NCI-H1417 (cell line): ENCODE measurements around the gene MUC12.
"Not testable (repeated sequence)": the region's sequence is repeated elsewhere in the genome, so short reads cannot be mapped to it uniquely, and the experiment has no call there.

Experiments
- DNase-seq, 3 experiments: peaks; one replicate each; lab custom pipeline; 2025; lab: John Stamatoyannopoulos, UW

The MUC12 gene, protein sequence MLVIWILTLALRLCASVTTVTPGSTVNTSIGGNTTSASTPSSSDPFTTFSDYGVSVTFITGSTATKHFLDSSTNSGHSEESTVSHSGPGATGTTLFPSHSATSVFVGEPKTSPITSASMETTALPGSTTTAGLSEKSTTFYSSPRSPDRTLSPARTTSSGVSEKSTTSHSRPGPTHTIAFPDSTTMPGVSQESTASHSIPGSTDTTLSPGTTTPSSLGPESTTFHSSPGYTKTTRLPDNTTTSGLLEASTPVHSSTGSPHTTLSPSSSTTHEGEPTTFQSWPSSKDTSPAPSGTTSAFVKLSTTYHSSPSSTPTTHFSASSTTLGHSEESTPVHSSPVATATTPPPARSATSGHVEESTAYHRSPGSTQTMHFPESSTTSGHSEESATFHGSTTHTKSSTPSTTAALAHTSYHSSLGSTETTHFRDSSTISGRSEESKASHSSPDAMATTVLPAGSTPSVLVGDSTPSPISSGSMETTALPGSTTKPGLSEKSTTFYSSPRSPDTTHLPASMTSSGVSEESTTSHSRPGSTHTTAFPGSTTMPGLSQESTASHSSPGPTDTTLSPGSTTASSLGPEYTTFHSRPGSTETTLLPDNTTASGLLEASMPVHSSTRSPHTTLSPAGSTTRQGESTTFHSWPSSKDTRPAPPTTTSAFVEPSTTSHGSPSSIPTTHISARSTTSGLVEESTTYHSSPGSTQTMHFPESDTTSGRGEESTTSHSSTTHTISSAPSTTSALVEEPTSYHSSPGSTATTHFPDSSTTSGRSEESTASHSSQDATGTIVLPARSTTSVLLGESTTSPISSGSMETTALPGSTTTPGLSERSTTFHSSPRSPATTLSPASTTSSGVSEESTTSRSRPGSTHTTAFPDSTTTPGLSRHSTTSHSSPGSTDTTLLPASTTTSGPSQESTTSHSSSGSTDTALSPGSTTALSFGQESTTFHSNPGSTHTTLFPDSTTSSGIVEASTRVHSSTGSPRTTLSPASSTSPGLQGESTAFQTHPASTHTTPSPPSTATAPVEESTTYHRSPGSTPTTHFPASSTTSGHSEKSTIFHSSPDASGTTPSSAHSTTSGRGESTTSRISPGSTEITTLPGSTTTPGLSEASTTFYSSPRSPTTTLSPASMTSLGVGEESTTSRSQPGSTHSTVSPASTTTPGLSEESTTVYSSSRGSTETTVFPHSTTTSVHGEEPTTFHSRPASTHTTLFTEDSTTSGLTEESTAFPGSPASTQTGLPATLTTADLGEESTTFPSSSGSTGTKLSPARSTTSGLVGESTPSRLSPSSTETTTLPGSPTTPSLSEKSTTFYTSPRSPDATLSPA (N-terminal part only)

DNA sequence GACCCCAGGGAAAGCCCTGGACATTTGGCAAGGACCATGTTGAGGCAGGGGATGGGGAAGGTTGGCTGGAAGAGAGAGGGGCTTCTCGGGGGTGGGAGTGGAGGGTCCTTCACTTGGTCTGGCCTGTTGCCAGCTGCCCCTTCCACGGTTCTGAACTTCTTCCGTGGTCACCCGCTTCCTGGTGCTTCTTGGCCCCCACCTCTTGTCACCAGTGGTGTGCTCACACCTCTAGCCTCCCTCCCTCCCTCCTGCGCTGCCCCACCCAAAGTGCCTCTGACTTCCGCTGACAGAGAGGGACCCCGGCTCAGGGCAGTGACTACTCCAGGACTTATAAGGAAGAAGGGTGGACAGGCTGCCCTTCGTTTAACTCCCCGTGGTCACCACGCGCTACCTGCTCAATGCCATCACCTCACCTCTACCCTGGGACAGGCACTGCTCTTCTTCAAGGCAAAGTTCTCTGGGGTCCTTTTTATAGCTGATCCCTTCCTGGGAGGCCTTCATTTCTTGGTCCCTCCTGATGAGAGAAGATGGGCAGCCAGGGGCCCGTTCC is at the start of gene MUC12:
MUC12 (plus strand) TSS at position 500 of the 550 bp plus-strand sequence. CDS start 58 bp downstream, outside the sequence.
- no peak for DNase-seq

DNA sequence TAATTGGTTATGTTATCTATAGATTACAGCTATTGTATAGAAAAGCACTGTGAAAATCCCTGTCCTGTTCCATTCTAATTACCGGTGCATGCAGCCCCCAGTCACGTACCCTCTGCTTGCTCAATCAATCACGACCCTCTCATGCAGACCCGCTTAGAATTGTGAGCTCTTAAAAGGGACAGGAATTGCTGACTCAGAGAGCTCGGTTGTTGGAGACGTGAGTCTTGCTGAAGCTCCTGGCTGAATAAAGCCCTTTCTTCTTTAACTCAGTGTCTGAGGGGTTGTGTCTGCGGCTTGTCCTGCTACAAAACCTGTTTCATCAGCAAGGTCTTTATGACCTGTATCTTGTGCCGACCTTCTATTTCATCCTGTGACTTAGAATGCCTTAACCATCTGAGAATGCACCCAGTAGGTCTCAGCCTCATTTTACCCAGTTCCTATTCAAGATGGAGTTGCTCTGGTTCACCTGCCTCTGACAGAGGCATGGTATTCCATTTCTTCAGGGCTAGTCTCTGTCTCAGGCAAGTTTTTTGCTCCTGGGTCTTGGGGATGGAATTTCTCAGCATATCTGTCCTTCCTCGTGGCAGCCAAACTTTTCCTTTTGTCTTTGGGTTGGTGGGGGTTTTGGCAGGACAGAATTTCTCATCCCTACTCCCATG is 49.5 kb upstream of the MUC12 start:
- DNase-seq: not testable (repeated sequence)

- DNase-seq: no peak
Measured at GRCh38 chr7:100921039-100921438, 48.3 kb upstream of the MUC12 start.

- DNase-seq: not testable (repeated sequence)
Measured at GRCh38 chr7:100923616-100924015, 45.7 kb upstream of the MUC12 start.

DNA sequence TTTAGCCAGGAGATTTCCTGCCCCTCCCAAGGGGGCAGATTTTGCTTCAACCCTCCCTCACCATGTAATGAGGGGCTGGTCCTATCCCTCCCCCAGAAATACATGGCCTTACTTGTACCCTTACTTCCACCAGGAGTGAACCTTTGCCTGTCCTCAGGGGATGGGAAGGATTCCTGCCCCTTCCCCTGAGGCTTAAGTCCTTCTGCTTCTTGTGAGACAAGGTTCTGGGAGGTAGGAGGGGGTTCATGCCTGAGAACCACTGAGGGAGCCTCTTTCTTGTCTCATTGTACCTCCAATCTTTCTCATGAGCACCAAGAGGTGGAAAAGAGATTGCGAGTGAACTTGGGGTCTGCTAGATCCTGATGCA is 39.6 kb upstream of the MUC12 start:
- no peak for DNase-seq

- DNase-seq: no peak
Measured at GRCh38 chr7:100933734-100934133, 35.6 kb upstream of the MUC12 start.

DNA sequence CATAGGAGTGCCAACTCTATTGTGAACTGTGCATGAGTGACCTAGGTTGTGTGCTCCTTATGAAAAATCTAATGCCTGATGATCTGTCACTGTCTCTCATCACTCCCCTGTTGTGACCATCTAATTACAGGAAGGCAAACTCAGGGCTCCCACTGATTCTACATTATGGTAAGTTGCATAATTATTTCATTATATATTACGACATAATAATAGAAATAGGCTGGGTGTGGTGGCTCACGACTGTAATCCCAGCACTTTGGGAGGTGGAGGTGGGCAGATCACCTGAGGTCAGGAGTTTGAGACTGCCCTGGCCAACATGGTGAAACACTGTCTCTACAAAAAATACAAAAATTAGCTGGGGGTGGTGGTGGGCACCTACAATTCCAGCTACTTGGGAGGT is 34.0 kb upstream of the MUC12 start:
- DNase-seq: not testable (repeated sequence)

GRCh38 chr7:100936167-100936566 is 33.2 kb upstream of the MUC12 start:
- not testable (repeated sequence) for DNase-seq

DNA sequence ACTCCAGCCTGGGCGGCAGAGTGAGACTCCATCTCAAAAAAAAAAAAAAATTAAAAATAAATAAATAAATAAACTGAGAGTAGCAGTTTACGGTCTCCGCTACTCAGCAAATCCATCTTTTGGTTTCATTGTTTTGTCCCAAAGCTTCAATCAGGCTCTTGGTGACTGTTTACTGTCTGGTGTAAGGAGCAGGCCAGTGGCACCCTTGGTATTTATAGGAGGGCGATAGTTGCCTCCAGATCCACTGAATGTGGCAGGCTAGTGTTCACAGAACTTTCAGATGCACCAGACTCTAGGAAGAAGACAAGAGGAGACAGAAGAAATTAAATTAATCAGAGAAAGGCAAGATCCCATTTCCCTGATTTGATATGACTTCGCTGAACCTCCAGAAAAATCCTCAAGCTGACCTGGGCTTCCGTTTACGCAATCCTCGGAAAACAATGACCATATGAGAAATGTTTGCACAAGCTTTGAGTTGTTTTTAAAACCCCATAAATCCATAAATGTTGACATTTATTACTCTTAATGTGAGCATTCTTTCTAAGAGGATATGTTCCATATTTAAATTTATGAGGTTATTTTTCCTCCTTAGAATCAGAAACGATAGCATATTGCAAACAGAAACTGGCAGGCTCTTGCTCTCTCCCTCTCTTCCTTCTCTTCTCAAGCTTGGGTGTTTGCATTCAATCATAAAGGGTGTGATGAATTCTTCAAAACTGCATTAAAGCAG is 27.2 kb upstream of the MUC12 start:
- DNase-seq: peak in 2 of 3 experiments; percentile 31 to 72

- peak in 1 of 3 experiments; percentile 23 for DNase-seq
Measured at GRCh38 chr7:100943693-100944092, 25.7 kb upstream of the MUC12 start.

- DNase-seq: no peak
Measured at GRCh38 chr7:100944138-100944537, 25.2 kb upstream of the MUC12 start.

DNA sequence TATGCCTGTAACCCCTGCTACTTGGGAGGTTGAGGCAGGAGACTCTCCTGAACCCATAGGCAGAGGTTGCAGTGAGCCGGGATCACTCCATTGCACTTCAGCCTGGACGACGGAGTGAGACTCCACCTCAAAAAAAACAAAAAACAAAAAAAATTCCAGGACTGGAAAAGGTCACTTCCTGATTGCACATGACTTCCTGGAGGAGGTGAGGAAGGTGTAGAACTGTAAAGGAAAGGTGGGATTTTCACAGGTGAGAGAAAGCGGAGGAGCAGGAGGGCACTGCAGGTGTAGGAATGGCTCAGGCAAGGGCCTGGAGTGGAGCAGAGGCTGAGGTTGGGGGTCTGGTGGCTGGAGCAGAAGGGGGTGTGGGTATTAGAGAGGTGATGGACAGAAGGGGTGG is 23.3 kb upstream of the MUC12 start:
- DNase-seq: no peak

DNA sequence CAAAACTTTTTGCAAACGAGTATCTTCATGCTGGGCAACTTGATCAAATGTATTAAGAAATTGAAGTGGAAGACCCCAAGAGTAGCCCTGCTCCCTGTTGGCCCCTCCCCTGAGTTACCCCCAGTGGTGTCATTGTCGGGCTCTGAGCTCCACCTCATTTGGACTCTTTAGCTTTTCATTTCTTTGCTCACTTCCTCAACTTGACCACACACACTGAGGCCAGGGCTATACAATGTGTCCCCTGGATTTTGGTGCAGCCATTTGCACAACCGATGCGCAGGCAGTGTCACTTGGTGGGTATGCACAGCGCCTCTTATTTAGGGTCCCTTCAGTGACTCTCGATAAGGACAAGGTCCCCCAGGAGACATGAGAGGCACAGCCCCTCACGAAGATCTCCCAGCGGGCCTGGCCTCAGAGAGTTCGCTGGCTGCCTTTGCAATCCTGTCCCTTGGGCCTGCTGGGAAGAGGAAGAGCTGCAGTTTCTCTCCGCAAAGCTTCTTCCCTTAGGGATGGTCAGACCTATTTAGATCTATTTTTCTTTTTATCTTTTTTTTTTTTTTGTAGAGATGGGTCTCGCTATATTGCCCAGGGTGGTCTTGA is 22.5 kb upstream of the MUC12 start:
- no peak for DNase-seq

DNA sequence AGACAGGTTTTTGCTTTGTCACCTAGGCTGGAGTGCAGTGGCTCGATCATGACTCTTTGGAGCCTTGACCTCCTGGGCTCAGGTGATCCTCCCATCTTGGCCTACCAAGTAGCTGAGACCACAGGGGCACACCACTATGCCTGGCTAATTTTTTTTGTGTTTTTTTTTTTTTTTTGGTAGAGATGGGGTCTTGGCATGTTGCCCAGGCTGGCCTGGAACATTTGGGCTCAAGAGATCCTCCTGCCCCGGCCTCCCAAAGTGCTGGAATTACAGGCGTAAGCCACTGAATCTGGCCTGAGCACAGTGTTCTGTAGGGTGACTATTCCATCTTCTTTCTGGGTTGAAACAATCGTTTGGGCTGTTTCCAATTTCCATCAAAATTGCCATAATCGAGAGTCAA is 21.6 kb upstream of the MUC12 start:
- DNase-seq: no peak

DNA sequence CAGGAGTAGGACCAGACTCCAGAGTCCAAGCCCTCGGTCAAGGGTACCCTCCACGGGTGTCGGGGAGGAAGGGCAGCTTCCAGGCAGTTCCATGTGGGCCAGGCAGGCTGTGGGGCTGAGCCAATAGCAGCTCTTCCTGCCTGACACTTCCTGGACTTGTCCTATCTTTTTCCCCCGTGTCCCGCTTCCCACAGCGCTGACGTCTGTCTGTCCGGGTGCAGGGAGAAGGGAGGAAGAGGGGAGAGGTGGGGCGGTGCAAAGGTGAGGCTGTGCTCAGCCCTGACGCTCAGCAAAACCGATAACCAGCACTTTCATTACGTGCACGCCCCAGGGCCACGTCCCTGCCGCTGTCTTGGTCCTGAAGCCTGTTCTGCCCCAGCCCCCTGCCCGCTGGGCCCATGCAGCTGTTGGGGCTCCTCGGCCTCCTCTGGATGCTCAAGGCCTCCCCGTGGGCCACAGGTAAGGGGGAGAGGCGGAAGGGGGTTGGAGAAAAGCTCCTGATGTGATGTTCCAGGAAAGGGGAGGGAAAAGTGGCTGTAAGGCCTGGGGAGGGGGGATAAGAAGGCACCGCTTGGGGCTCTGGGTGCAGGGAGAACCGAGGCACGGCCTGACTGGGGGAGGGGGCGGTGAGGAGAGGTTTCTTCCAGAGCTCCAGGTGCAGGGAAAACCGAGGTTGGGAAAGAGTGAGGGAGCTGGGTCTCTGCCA is 20.0 kb upstream of the MUC12 start, which contains the start of gene MUC3A:
MUC3A (plus strand) TSS at position 308 of the 706 bp plus-strand sequence; CDS start at position 399, 91 bp downstream.
- no peak for DNase-seq

DNA sequence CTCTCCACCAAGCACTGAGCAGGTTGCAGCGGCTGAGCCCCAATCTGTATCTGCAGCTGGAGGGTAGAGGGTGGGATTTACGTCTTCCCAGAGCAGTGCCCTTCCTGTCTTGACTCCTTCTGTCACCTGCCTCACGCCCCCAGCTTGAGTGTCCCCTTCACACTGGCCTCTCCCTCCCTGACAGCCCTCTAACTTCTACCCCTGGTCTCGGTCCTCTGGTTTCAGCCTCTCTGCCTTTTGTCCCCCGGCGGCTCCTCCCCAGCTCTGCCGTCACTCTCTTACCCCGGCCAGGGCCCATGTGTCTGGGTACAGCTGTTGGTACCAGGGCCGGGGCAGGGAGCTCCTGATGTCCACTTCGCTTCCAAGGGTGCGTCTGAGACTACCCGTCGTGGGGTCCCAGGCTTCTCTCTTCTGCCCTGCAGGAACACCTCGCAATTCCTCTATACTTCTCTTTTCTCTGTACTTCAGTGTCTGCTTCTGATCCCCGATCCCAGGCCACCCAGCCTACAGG is 19.4 kb upstream of the MUC12 start:
- no peak for DNase-seq

DNA sequence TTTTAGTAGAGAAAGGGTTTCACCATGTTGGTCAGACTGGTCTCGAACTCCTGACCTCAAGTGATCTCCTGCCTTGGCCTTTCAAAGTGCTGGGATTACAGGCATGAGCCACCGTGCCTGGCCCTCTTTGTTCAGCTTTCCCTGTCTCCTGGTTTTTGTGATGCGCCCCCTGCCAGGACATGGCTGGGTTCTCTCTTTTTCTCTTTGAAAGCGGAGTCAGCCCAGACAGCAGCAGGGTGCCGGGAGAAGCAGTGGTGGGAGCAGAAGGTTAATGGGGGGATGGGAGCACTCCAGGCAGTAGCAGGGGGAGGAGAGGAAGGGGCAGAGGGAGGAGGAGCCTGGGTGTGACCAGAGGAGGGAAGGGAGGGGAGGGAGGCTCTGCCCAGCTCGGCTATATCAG is 18.2 kb upstream of the MUC12 start:
- no peak for DNase-seq

DNA sequence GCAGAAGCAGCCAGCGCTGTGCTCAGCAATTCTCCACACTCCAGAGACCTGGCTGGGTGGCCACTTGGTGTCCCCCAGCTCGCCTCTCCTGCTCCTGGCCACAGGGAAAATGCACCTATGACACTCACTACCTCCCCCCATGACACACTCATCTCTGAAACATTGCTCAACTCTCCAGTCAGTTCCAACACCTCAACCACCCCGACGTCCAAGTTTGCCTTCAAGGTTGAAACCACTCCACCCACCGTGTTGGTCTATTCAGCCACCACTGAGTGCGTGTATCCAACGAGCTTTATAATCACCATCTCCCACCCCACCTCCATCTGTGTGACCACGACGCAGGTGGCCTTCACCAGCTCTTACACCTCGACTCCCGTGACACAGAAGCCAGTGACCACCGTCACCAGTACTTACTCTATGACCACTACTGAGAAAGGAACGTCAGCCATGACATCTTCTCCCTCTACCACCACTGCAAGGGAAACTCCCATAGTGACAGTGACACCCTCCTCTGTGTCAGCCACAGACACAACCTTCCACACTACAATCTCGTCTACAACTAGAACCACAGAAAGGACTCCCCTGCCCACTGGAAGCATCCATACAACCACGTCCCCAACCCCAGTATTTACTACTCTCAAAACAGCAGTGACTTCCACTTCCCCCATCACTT is 17.3 kb upstream of the MUC12 start:
- no peak for DNase-seq

GRCh38 chr7:100952641-100953040 is 16.7 kb upstream of the MUC12 start:
- DNase-seq: no peak
